Measurements from ENCODE around the gene VAMP5. TPM values are rescaled to one million over a fixed set of nuclear protein-coding genes. Genes with fewer than 3 reads are reported as not detected.

VAMP5 gene
- total and polyA plus RNA-seq, 9 of the 15 experiments (the other 6 are each of a cell fraction or from before 2014, with no cell fraction given) = 0.54 to 1.9 (median 1.5) TPM; not detected in 2

GRCh38 chr2:85602476-85603234, 18.4 kb downstream of the VAMP5 start, which contains the start of gene TMEM150A (continued):
- TF ChIP-seq ZMIZ1 (IDR thresholded peaks at IDR 0.05; ENCODE audit: low read depth in 2 of 2, low read length in 2 of 2) = no peak
- no peak for TF ChIP-seq ELF4 (CRISPR knock-in tag; IDR thresholded peaks at IDR 0.05)
- TF ChIP-seq PKNOX1 (IDR thresholded peaks at IDR 0.05) = no peak
- TF ChIP-seq MAX (CRISPR knock-in tag; IDR thresholded peaks at IDR 0.05) = peak; percentile 53
- TF ChIP-seq ZNF740 (CRISPR knock-in tag; IDR thresholded peaks at IDR 0.05) = no peak
- no peak for TF ChIP-seq ZNF740 (tag; IDR thresholded peaks at IDR 0.05)
- no peak; the same call in 1 of the 2 replicates for TF ChIP-seq ELF1 (tag; IDR thresholded peaks at IDR 0.05)
- no peak for TF ChIP-seq STAG1 (CRISPR knock-in tag; IDR thresholded peaks at IDR 0.05; ENCODE audit: borderline replicate concordance)
- TF ChIP-seq ZNF197 (CRISPR knock-in tag; IDR thresholded peaks at IDR 0.05; ENCODE audit: low read depth) = 0 out of 2 replicates have a peak, but pooled peaks have one; percentile 52
- no peak for TF ChIP-seq RBM34 (IDR thresholded peaks at IDR 0.05; ENCODE audit: borderline replicate concordance, insufficient read depth, low read length)
- TF ChIP-seq ZNF143 (CRISPR knock-in tag; IDR thresholded peaks at IDR 0.05) = peak; percentile 82
- TF ChIP-seq ATF1 (CRISPR knock-in tag; IDR thresholded peaks at IDR 0.05) = 0 out of 2 replicates have a peak, but pooled peaks have one; percentile 50
- peak; percentile 97 for TF ChIP-seq ATF1 (tag; IDR thresholded peaks at IDR 0.05)
- no peak for TF ChIP-seq ZNF239 (CRISPR knock-in tag; IDR thresholded peaks at IDR 0.05)
- no peak for TF ChIP-seq ZFP36 (IDR thresholded peaks at IDR 0.05; ENCODE audit: low read depth, low read length, partially characterized antibody)
- TF ChIP-seq KDM2B (CRISPR knock-in tag; IDR thresholded peaks at IDR 0.05) = no peak
- TF ChIP-seq HIVEP1 (CRISPR knock-in tag; IDR thresholded peaks at IDR 0.05) = no peak
- no peak for TF ChIP-seq ZNF512 (tag; IDR thresholded peaks at IDR 0.05)
- no peak for TF ChIP-seq GTF2E2 (tag; IDR thresholded peaks at IDR 0.05)
- no peak for TF ChIP-seq KDM4B (IDR thresholded peaks at IDR 0.05; ENCODE audit: borderline replicate concordance in 2 of 2, low read depth in 1 of 2)

Measured in K562 (cell line).